Measurements from ENCODE around the gene ARSB. TPM values are rescaled to one million over a fixed set of nuclear protein-coding genes. Genes with fewer than 3 reads are reported as not detected.
A peak's percentile ranks its signal among the peaks of the same experiment; 100 is the strongest.

Gene ARSB
- total RNA-seq, 1 donor from 2014 or later: 1.8 TPM

DNA sequence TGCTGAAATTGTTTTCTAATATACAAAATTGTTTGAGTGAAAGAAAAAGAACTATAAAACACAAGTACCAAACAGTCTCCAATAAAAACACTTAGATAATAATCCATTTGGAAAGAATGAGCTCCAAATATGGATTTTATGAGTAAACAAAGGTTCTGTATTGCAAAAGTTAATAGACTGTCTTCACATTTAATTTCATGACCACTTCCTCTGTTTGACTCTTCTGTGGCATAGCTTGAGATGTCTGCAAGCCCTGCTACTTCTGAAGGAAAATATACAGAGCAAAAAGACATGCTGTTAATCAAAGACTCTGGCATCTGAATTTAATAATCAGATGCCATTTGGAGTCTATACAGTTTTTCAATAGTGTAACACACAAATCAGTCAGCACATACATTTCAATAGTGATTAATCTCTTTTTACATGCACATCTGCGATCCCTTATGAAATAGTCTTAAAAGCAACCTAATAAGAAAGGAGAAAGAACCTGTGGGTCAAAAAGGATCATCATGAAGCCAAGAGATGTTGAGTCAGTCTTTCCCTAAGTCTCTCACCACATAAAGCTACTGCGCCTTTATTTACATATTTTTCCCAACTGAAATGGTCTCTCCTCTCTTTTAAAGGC is 171.1 kb downstream of the ARSB start:
- FAIRE-seq (no peak), DNase-seq (ENCODE audit: low read depth) (no peak)
- H3K4me3 ChIP-seq (ENCODE audit: low read depth, low read length): no peak overlapping the region
- no peaks in the 10 kb centered on the region for H3K36me3 ChIP-seq (ENCODE audit: control insufficient read depth, insufficient read depth, low read length)
- no peaks in the 10 kb centered on the region for H3K27me3 ChIP-seq (ENCODE audit: control insufficient read depth, insufficient read depth, low read length)
- TF ChIP-seq, protein P1, sequence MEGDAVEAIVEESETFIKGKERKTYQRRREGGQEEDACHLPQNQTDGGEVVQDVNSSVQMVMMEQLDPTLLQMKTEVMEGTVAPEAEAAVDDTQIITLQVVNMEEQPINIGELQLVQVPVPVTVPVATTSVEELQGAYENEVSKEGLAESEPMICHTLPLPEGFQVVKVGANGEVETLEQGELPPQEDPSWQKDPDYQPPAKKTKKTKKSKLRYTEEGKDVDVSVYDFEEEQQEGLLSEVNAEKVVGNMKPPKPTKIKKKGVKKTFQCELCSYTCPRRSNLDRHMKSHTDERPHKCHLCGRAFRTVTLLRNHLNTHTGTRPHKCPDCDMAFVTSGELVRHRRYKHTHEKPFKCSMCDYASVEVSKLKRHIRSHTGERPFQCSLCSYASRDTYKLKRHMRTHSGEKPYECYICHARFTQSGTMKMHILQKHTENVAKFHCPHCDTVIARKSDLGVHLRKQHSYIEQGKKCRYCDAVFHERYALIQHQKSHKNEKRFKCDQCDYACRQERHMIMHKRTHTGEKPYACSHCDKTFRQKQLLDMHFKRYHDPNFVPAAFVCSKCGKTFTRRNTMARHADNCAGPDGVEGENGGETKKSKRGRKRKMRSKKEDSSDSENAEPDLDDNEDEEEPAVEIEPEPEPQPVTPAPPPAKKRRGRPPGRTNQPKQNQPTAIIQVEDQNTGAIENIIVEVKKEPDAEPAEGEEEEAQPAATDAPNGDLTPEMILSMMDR (IDR thresholded peaks at IDR 0.05; ENCODE audit: insufficient read depth, low read length, severe bottlenecking): no peak

DNA sequence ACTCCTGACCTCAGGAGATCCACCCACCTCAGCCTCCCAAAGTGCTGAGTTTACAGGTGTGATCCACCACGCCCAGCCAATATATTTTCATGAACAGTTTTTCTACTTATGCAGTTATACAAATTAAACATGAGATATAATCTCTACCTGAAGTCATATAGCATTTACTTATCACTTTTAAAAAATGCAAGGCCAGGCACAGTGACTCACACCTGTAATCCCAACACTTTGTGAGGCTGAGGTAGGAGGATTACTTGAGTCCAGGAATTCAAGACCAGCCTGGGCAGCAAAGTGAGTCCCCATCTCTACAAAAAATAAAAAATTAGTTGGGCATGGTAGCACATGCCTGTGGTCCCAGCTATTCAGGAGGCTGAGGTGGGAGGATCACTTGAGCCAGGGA is 171.8 kb downstream of the ARSB start:
- FAIRE-seq: no peak
- DNase-seq (ENCODE audit: low read depth): peak; percentile 28
- no peak overlapping the region for H3K4me3 ChIP-seq (ENCODE audit: low read depth, low read length)
- no peaks in the 10 kb centered on the region for H3K27me3 ChIP-seq (ENCODE audit: control insufficient read depth, insufficient read depth, low read length)
- TF ChIP-seq, protein P1 (IDR thresholded peaks at IDR 0.05; ENCODE audit: insufficient read depth, low read length, severe bottlenecking): no peak
- H3K36me3 ChIP-seq (ENCODE audit: control insufficient read depth, insufficient read depth, low read length): no peaks in the 10 kb centered on the region

DNA sequence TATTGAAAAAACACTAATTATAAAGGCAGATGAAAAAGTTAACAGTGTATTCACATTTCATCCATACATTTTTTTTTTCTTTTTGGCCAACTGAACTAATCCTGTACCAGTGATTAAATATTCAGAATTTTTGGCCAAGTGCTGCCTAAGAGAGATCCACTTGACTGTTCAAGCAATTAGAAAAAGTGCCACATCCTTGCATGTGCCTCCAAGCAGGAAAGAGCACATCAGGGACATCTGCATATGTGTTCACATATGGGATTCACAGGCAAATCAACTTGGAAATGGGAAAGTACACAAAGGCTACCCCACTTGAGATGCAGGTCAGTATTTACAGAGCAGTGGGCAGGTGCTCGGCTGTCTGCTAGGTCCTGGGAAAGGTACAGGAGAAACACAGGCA is 173.2 kb downstream of the ARSB start:
- Histone ChIP-seq H3K27me3 (ENCODE audit: control insufficient read depth, insufficient read depth, low read length) (no peaks in the 10 kb centered on the region), H3K4me3 (ENCODE audit: low read depth, low read length) (no peak overlapping the region), H3K36me3 (ENCODE audit: control insufficient read depth, insufficient read depth, low read length) (no peaks in the 10 kb centered on the region)
- TF ChIP-seq, protein P1 (IDR thresholded peaks at IDR 0.05; ENCODE audit: insufficient read depth, low read length, severe bottlenecking): no peak
- FAIRE-seq (no peak), DNase-seq (ENCODE audit: low read depth) (no peak)

DNA sequence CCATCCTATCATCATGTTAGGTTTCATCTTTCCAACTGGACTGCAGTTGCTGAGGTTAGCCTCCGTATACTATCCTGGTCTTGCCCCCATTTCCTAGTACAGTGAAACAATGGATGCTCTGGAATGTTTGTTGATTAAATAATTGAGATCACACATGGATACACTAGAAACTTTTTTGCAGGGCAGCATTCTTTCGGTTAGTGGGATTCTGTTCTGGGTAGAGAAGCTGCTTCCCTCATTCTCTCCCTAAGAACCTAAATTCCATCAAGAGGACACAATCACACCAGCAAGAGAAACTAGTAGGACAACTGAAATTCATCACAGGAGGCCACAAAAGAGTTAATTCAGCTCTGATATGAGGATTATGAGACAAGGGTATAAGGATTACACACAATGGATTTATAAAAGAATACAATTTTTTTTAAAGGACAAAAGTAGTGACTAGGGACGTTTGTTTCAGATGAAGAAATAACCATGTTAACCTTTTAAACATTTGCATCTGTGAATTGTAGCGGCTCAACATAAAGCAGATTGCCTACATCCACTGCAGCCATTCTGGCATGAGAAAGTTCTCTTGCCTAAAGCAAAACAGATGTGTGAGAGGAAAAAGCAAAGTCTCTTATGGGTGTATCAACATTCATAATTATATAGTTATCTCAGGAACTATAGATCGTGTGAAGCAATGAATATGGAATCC is 173.8 kb downstream of the ARSB start:
- FAIRE-seq (no peak), DNase-seq (ENCODE audit: low read depth) (no peak)
- H3K4me3 ChIP-seq (ENCODE audit: low read depth, low read length): no peak overlapping the region
- no peaks in the 10 kb centered on the region for H3K36me3 ChIP-seq (ENCODE audit: control insufficient read depth, insufficient read depth, low read length)
- TF ChIP-seq, protein P1 (IDR thresholded peaks at IDR 0.05; ENCODE audit: insufficient read depth, low read length, severe bottlenecking): no peak
- no peaks in the 10 kb centered on the region for H3K27me3 ChIP-seq (ENCODE audit: control insufficient read depth, insufficient read depth, low read length)

DNA sequence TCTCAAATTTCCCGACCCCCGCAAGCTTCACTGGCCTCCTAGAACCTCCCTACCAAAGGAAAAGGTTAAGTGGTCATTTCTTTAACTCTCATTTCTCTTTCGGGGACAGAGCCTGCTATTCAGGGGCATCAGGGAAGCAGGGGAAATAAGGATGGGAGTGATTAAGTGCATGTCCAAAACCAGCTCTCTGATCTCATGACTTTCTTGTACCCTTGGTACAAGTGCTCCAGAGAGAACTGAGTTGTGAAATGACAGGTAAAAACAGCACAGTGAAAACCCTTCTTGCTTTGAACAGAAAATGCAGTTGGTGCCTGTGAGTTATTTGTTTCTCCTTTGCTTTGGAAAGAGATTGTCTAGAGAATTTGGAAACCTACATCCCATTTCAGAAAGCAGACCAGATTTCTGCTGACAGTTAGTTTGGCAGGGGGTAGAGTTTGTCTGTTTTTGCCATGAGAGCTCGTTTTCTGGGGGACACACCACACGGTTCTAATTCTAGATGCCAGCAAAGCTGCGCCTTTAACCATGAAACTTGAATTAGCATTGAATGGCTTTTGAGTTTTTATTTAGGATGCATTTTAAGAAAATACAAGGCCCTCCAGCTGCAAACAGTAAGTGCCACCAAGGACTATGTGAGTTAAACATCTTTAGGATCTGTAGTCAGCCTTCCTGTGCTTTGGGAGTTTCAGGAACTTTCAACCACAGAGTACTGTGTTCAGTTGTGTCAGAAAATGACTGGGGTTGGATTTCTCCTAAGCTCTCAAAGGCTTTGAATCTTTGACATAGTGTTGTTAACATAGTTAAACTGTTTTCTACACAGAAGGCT is 174.8 kb downstream of the ARSB start:
- H3K27me3 ChIP-seq (ENCODE audit: control insufficient read depth, insufficient read depth, low read length): no peaks in the 10 kb centered on the region
- FAIRE-seq (no peak), DNase-seq (ENCODE audit: low read depth) (no peak)
- TF ChIP-seq, protein P1 (IDR thresholded peaks at IDR 0.05; ENCODE audit: insufficient read depth, low read length, severe bottlenecking): no peak
- H3K36me3 ChIP-seq (ENCODE audit: control insufficient read depth, insufficient read depth, low read length): no peaks in the 10 kb centered on the region
- no peak overlapping the region for H3K4me3 ChIP-seq (ENCODE audit: low read depth, low read length)
